ENCODE results near the gene SRSF3. TPM values are rescaled to one million over a fixed set of nuclear protein-coding genes. Genes with fewer than 3 reads are reported as not detected.

The SRSF3 gene
- total RNA-seq, 2 donors from 2014 or later: 493 to 536 TPM

DNA sequence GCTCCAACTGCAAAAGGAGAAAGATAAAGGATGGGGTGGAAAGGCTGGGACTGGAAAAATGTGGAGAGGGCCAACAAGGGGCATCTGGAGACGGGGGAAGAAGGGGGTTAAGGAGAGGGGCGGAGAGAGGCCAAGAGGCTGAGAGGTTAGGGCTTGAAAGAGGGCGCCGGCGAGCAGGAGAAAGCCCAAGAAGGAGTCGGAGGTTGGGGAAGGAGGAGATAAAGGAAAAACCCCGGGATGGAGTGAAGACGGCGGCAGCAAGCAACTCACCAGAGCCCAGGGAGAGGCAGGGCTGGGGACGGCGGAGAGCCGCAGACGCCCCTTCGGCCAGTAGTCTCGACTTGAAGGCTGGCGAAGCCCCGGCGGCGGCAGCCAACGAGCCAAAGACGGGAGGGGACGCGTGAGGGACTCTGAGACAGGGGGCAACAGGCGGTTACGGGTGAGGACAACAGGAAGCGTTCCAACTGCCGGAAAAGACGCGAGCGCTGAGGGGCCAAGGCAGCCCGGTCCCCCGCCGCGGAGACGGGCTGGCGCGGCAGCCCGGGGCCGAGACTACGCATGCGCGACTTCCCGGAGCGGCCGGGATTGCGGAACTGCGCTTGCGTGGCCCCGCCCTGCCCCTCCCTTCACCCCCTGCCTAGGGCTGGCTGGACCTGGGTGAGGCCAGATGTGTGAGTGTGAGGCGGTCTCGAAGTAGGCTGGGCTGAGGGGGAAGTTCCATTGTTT, 47.1 kb upstream of the SRSF3 start, which contains the start of gene STK38:
TSS of gene STK38 (minus strand) at position 560 of the 726 bp plus-strand sequence. CDS start 7,277 bp downstream, outside the sequence.
- H3K27me3 ChIP-seq (ENCODE audit: control insufficient read depth, insufficient read depth, low read length, poor library complexity, severe bottlenecking): no peaks in the 10 kb centered on the region

DNA sequence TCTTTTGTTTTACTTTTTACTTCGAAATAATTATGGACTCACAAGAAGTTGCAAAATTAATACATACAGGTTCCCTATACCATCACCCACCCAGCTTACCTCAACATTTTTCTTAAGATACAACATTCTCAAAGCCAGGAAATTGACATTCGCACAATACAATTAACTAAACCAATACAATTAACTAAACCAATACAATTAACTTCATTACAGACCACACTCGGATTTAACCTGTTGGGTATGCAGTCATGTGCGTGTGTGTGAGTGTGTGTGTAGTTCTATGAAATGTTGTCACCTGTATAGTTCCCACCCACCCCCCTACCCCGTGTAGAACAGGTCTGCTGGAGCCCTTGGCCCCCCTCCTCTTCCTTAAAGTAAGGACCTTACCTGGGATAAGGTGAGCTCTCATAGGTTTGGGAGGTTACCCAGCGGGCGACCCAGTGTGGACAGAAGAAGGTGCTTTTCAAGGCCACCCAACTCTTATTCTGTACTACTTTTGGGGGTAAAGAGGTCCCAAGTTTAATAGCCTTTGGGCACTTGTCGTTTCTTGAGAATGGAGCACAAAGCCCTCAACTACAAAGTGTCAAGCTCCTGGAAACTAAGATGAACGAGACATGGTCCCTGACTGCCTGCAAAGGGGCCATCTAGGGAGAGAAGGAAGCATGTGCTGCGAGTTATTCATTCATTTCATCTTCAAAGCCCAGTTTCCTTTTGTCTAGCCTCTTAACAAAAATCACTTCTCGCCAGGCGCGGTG, 46.3 kb upstream of the SRSF3 start:
- peak overlapping the region; percentile 97 for H3K4me3 ChIP-seq (ENCODE audit: low read length)
- peaks cover 12% of the 10 kb centered on the region for H3K36me3 Mint-ChIP-seq (ENCODE audit: low read depth)
- H3K9ac ChIP-seq (ENCODE audit: extremely low read depth, low read length, poor library complexity, severe bottlenecking): peak overlapping the region; percentile 79
- H3K27ac ChIP-seq (ENCODE audit: low read depth, low read length): no peak overlapping the region
- H3K4me3 Mint-ChIP-seq: peak overlapping the region; percentile 99
- no peaks in the 10 kb centered on the region for H3K9me3 Mint-ChIP-seq
- no peaks in the 10 kb centered on the region for H3K27me3 ChIP-seq (ENCODE audit: control insufficient read depth, insufficient read depth, low read length, poor library complexity, severe bottlenecking)
- H3K4me1 Mint-ChIP-seq: peaks cover 18% of the 10 kb centered on the region
- 70 to 80% methylated on average over 7 to 11 of the region's 13 CpGs for WGBS, 2 experiments (ENCODE audit: insufficient coverage in 1 of 2, insufficient read length in 1 of 2)
- peaks cover 5% of the 10 kb centered on the region for H3K27me3 Mint-ChIP-seq (ENCODE audit: insufficient read depth)
- DNase-seq: peak; percentile 54
- TF ChIP-seq, protein P1, sequence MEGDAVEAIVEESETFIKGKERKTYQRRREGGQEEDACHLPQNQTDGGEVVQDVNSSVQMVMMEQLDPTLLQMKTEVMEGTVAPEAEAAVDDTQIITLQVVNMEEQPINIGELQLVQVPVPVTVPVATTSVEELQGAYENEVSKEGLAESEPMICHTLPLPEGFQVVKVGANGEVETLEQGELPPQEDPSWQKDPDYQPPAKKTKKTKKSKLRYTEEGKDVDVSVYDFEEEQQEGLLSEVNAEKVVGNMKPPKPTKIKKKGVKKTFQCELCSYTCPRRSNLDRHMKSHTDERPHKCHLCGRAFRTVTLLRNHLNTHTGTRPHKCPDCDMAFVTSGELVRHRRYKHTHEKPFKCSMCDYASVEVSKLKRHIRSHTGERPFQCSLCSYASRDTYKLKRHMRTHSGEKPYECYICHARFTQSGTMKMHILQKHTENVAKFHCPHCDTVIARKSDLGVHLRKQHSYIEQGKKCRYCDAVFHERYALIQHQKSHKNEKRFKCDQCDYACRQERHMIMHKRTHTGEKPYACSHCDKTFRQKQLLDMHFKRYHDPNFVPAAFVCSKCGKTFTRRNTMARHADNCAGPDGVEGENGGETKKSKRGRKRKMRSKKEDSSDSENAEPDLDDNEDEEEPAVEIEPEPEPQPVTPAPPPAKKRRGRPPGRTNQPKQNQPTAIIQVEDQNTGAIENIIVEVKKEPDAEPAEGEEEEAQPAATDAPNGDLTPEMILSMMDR (conservative IDR thresholded peaks at IDR 0.05): no peak
- peak overlapping the region; percentile 82 for H3K27ac Mint-ChIP-seq
- H3K36me3 ChIP-seq (ENCODE audit: control insufficient read depth, insufficient read depth, low read length): peaks cover 13% of the 10 kb centered on the region
- H3K9me3 ChIP-seq (ENCODE audit: control insufficient read depth, low read length): no peaks in the 10 kb centered on the region
- peaks cover 5% of the 10 kb centered on the region for H3K4me1 ChIP-seq (ENCODE audit: control insufficient read depth, insufficient read depth, low read length)

More for the DNA sequence above, 47.1 kb upstream of the SRSF3 start, which contains the start of gene STK38:
- Mint-ChIP-seq H3K4me3 (peak within 1 kb of the TSS; percentile 99), H3K27ac (peak within 1 kb of the TSS; percentile 92), H3K36me3 (ENCODE audit: low read depth) (peaks cover 12% of the 10 kb centered on the region), H3K4me1 (peaks cover 18% of the 10 kb centered on the region), H3K27me3 (ENCODE audit: insufficient read depth) (peaks cover 5% of the 10 kb centered on the region), H3K9me3 (no peaks in the 10 kb centered on the region)
- Histone ChIP-seq H3K4me3 (ENCODE audit: low read length) (peak within 1 kb of the TSS; percentile 97), H3K27ac (ENCODE audit: low read depth, low read length) (peak within 1 kb of the TSS; percentile 91), H3K9ac (ENCODE audit: extremely low read depth, low read length, poor library complexity, severe bottlenecking) (peak within 1 kb of the TSS; percentile 79), H3K4me1 (ENCODE audit: control insufficient read depth, insufficient read depth, low read length) (peaks cover 5% of the 10 kb centered on the region), H3K36me3 (ENCODE audit: control insufficient read depth, insufficient read depth, low read length) (peaks cover 13% of the 10 kb centered on the region), H3K9me3 (ENCODE audit: control insufficient read depth, low read length) (no peaks in the 10 kb centered on the region)
- TF ChIP-seq, protein P1 (conservative IDR thresholded peaks at IDR 0.05): no peak
- DNase-seq: peak; percentile 98
- 0% methylated on average over 40 to 50 of the region's 51 CpGs for WGBS, 2 experiments (ENCODE audit: insufficient coverage in 1 of 2, insufficient read length in 1 of 2)

DNA sequence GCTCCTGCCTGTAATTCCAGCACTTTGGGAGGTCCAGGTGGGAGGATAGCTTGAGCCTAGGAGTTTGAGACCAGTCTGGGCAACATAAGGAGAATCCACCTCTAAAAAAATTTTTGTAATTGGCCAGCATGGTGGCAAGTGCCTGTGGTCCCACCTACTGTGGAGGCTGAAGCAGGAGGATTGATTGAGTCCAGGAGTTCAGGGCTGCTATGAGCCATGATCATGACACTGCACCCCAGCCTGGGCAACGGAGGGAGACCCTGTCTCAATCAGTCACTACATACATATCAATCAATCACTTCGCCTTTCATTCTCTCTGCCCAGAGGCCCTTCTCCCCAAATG, 45.8 kb upstream of the SRSF3 start:
- no peaks in the 10 kb centered on the region for H3K9me3 ChIP-seq (ENCODE audit: control insufficient read depth, low read length)
- no peak overlapping the region for H3K9ac ChIP-seq (ENCODE audit: extremely low read depth, low read length, poor library complexity, severe bottlenecking)
- no peaks in the 10 kb centered on the region for H3K27me3 ChIP-seq (ENCODE audit: control insufficient read depth, insufficient read depth, low read length, poor library complexity, severe bottlenecking)
- H3K36me3 Mint-ChIP-seq (ENCODE audit: low read depth): peaks cover 9% of the 10 kb centered on the region
- H3K27ac Mint-ChIP-seq: no peak overlapping the region
- no peak overlapping the region for H3K4me3 ChIP-seq (ENCODE audit: low read length)
- peaks cover 5% of the 10 kb centered on the region for H3K4me1 ChIP-seq (ENCODE audit: control insufficient read depth, insufficient read depth, low read length)
- H3K27me3 Mint-ChIP-seq (ENCODE audit: insufficient read depth): peaks cover 5% of the 10 kb centered on the region
- 94 to 95% methylated on average over 2 of the region's 2 CpGs for WGBS, 2 experiments (ENCODE audit: insufficient coverage in 1 of 2, insufficient read length in 1 of 2)
- H3K27ac ChIP-seq (ENCODE audit: low read depth, low read length): no peak overlapping the region
- no peaks in the 10 kb centered on the region for H3K9me3 Mint-ChIP-seq
- no peak for DNase-seq
- H3K36me3 ChIP-seq (ENCODE audit: control insufficient read depth, insufficient read depth, low read length): peaks cover 11% of the 10 kb centered on the region
- TF ChIP-seq, protein P1 (conservative IDR thresholded peaks at IDR 0.05): no peak
- peaks cover 18% of the 10 kb centered on the region for H3K4me1 Mint-ChIP-seq
- H3K4me3 Mint-ChIP-seq: no peak overlapping the region
